Activated T-cell treated with anti-CD3 and anti-CD28 coated beads, Interleukin-2, amount 50 U/mL, for 24 hours (primary cell): Measurements from ENCODE around the gene ZNF141.
"Not testable (repeated sequence)": the region's sequence is repeated elsewhere in the genome, so short reads cannot be mapped to it uniquely, and the experiment has no call there.

Experiments used
- DNase-seq: peaks from one replicate; pipeline ENCODE4 v3.0.0-alpha.2; 2020
- H3K27ac Mint-ChIP-seq: 2 replicates; pipeline ENCODE4 v1.8.0; 2020; ENCODE audit warnings: mild to moderate bottlenecking, mixed read lengths
- H3K27me3 Mint-ChIP-seq: 2 replicates; pipeline ENCODE4 v1.8.0; 2020; ENCODE audit warnings: mixed read lengths
- H3K36me3 Mint-ChIP-seq: 2 replicates; pipeline ENCODE4 v1.8.0; 2020; ENCODE audit warnings: low read depth, mixed read lengths
- H3K4me1 Mint-ChIP-seq: 2 replicates; pipeline ENCODE4 v1.8.0; 2020; ENCODE audit warnings: low read depth, mixed read lengths
- H3K4me3 Mint-ChIP-seq: 2 replicates; pipeline ENCODE4 v1.8.0; 2020; ENCODE audit warnings: mild to moderate bottlenecking, moderate library complexity, mixed read lengths
- H3K9me3 Mint-ChIP-seq: 2 replicates; pipeline ENCODE4 v1.8.0; 2020; ENCODE audit warnings: mixed read lengths

The ZNF141 gene

GRCh38 chr4:337143-337931 is at the start of gene ZNF141:
Gene ZNF141 (plus strand): TSS chr4:337814. CDS start chr4:337984, 170 bp downstream.
- Mint-ChIP-seq H3K27me3 (no peaks in the 10 kb centered on the region), H3K4me1 (peaks cover 33% of the 10 kb centered on the region), H3K9me3 (peaks cover 49% of the 10 kb centered on the region), H3K4me3 (peak within 1 kb of the TSS; percentile 99), H3K36me3 (peaks cover 70% of the 10 kb centered on the region), H3K27ac (peak within 1 kb of the TSS; percentile 100)
- DNase-seq, result peak; percentile 89

- Mint-ChIP-seq H3K4me1 (no peaks in the 10 kb centered on the region), H3K27ac (no peak overlapping the region), H3K36me3 (no peaks in the 10 kb centered on the region), H3K4me3 (no peak overlapping the region), H3K27me3 (no peaks in the 10 kb centered on the region), H3K9me3 (peaks cover 36% of the 10 kb centered on the region)
- no peak for DNase-seq
These were observed 48.7 kb upstream of the ZNF141 start for GRCh38 chr4:288891-289290.

GRCh38 chr4:294732-295131 is 42.9 kb upstream of the ZNF141 start:
- no peak for DNase-seq
- H3K36me3 Mint-ChIP-seq, result no peaks in the 10 kb centered on the region
- no peaks in the 10 kb centered on the region for H3K4me1 Mint-ChIP-seq
- peaks cover 3% of the 10 kb centered on the region for H3K27me3 Mint-ChIP-seq
- H3K4me3 Mint-ChIP-seq, result no peak overlapping the region
- H3K27ac Mint-ChIP-seq, result no peak overlapping the region
- H3K9me3 Mint-ChIP-seq, result peaks cover 17% of the 10 kb centered on the region

- Mint-ChIP-seq H3K27ac (no peak overlapping the region), H3K4me3 (no peak overlapping the region), H3K27me3 (peaks cover 56% of the 10 kb centered on the region), H3K4me1 (peaks cover 11% of the 10 kb centered on the region), H3K9me3 (peaks cover 31% of the 10 kb centered on the region), H3K36me3 (peaks cover 20% of the 10 kb centered on the region)
- no peak for DNase-seq
These were observed 35.2 kb upstream of the ZNF141 start for GRCh38 chr4:302381-302780.

- not testable (repeated sequence) for H3K27ac Mint-ChIP-seq, H3K4me3 Mint-ChIP-seq, DNase-seq
- peaks cover 37% of the 10 kb centered on the region for H3K9me3 Mint-ChIP-seq
- peaks cover 20% of the 10 kb centered on the region for H3K36me3 Mint-ChIP-seq
- peaks cover 57% of the 10 kb centered on the region for H3K27me3 Mint-ChIP-seq
- H3K4me1 Mint-ChIP-seq, result peaks cover 11% of the 10 kb centered on the region
These were observed 33.1 kb upstream of the ZNF141 start for GRCh38 chr4:304516-304915.

- DNase-seq, result no peak
- H3K4me3 Mint-ChIP-seq, result no peak within 1 kb of the TSS
- peaks cover 37% of the 10 kb centered on the region for H3K9me3 Mint-ChIP-seq
- peaks cover 11% of the 10 kb centered on the region for H3K4me1 Mint-ChIP-seq
- H3K27ac Mint-ChIP-seq, result no peak within 1 kb of the TSS
- peaks cover 20% of the 10 kb centered on the region for H3K36me3 Mint-ChIP-seq
- H3K27me3 Mint-ChIP-seq, result peaks cover 57% of the 10 kb centered on the region
These were observed 32.5 kb upstream of the ZNF141 start, which contains the start of gene ZNF732 for GRCh38 chr4:304969-305680. Gene ZNF732 (minus strand): TSS chr4:305474. CDS start chr4:305310, 164 bp downstream.

- Mint-ChIP-seq H3K27ac (no peak overlapping the region), H3K4me1 (peaks cover 11% of the 10 kb centered on the region), H3K9me3 (peaks cover 41% of the 10 kb centered on the region), H3K4me3 (no peak overlapping the region), H3K36me3 (peaks cover 23% of the 10 kb centered on the region), H3K27me3 (peaks cover 65% of the 10 kb centered on the region)
- no peak for DNase-seq
These were observed 31.1 kb upstream of the ZNF141 start for GRCh38 chr4:306551-306961.

GRCh38 chr4:309807-310206 is 27.8 kb upstream of the ZNF141 start:
- H3K4me1 Mint-ChIP-seq, result peaks cover 11% of the 10 kb centered on the region
- peaks cover 36% of the 10 kb centered on the region for H3K27me3 Mint-ChIP-seq
- H3K4me3 Mint-ChIP-seq, result no peak overlapping the region
- DNase-seq, result no peak
- H3K36me3 Mint-ChIP-seq, result peaks cover 15% of the 10 kb centered on the region
- H3K27ac Mint-ChIP-seq, result no peak overlapping the region
- peaks cover 36% of the 10 kb centered on the region for H3K9me3 Mint-ChIP-seq

- H3K27me3 Mint-ChIP-seq, result peaks cover 27% of the 10 kb centered on the region
- peaks cover 50% of the 10 kb centered on the region for H3K9me3 Mint-ChIP-seq
- no peak overlapping the region for H3K27ac Mint-ChIP-seq
- H3K4me3 Mint-ChIP-seq, result no peak overlapping the region
- peaks cover 11% of the 10 kb centered on the region for H3K36me3 Mint-ChIP-seq
- no peak for DNase-seq
- H3K4me1 Mint-ChIP-seq, result no peaks in the 10 kb centered on the region
These were observed 23.2 kb upstream of the ZNF141 start for GRCh38 chr4:314296-314903.

GRCh38 chr4:328729-329128 is 8.9 kb upstream of the ZNF141 start:
- Mint-ChIP-seq H3K4me3 (no peak overlapping the region), H3K27ac (no peak overlapping the region), H3K4me1 (no peaks in the 10 kb centered on the region), H3K36me3 (peaks cover 10% of the 10 kb centered on the region), H3K27me3 (no peaks in the 10 kb centered on the region), H3K9me3 (peaks cover 22% of the 10 kb centered on the region)
- no peak for DNase-seq

- Mint-ChIP-seq H3K36me3 (peaks cover 53% of the 10 kb centered on the region), H3K4me3 (peak overlapping the region; percentile 67), H3K27ac (no peak overlapping the region), H3K4me1 (peaks cover 30% of the 10 kb centered on the region), H3K27me3 (no peaks in the 10 kb centered on the region), H3K9me3 (peaks cover 37% of the 10 kb centered on the region)
- DNase-seq, result no peak
These were observed 2.1 kb upstream of the ZNF141 start for GRCh38 chr4:335515-335914.

GRCh38 chr4:336099-336892 is 1.3 kb upstream of the ZNF141 start:
- peaks cover 41% of the 10 kb centered on the region for H3K9me3 Mint-ChIP-seq
- peak overlapping the region; percentile 67 for H3K4me3 Mint-ChIP-seq
- peak; percentile 33 for DNase-seq
- H3K4me1 Mint-ChIP-seq, result peaks cover 33% of the 10 kb centered on the region
- no peaks in the 10 kb centered on the region for H3K27me3 Mint-ChIP-seq
- H3K36me3 Mint-ChIP-seq, result peaks cover 59% of the 10 kb centered on the region
- peak overlapping the region; percentile 60 for H3K27ac Mint-ChIP-seq

GRCh38 chr4:336893-337142 is 796 bp upstream of the ZNF141 start:
- H3K4me1 Mint-ChIP-seq, result peaks cover 33% of the 10 kb centered on the region
- H3K27ac Mint-ChIP-seq, result peak overlapping the region; percentile 100
- peak overlapping the region; percentile 99 for H3K4me3 Mint-ChIP-seq
- peaks cover 64% of the 10 kb centered on the region for H3K36me3 Mint-ChIP-seq
- H3K9me3 Mint-ChIP-seq, result peaks cover 45% of the 10 kb centered on the region
- no peaks in the 10 kb centered on the region for H3K27me3 Mint-ChIP-seq
- no peak for DNase-seq
